Mononuclear cell (primary cell): ENCODE results near the gene SMIM22. TPM values are rescaled to one million over a fixed set of nuclear protein-coding genes. Genes with fewer than 3 reads are reported as not detected.
"Not testable (repeated sequence)": the region's sequence is repeated elsewhere in the genome, so short reads cannot be mapped to it uniquely, and the experiment has no call there.

Experiments
- H3K27me3 ChIP-seq: 2 replicates; pipeline ENCODE4 v1.6.0; 2011; ENCODE audit warnings: low read length, control low read depth; ENCODE audit not compliant: insufficient read depth
- H3K4me1 ChIP-seq: 2 replicates; pipeline ENCODE4 v1.5.1; 2011; ENCODE audit warnings: mild to moderate bottlenecking, low read length, control low read depth; ENCODE audit not compliant: insufficient read depth
- H3K4me3 ChIP-seq: 2 replicates; pipeline ENCODE4 v1.5.1; 2011; ENCODE audit warnings: mild to moderate bottlenecking, low read length, moderate library complexity
- H3K9me3 ChIP-seq: 2 replicates; pipeline ENCODE4 v1.5.1; 2011; ENCODE audit warnings: low read depth, mild to moderate bottlenecking, control low read depth, low read length
- total RNA-seq: library from RNA; depleted of rRNA; stranded (reverse); fragments of >200 nt; gene quantifications from one replicate; pipeline ENCODE4 v1.2.3, GENCODE V29; 2012

Gene SMIM22
- total RNA-seq, 1 donor, result not detected

- Histone ChIP-seq H3K27me3 (no peaks in the 10 kb centered on the region), H3K9me3 (no peaks in the 10 kb centered on the region), H3K4me3 (no peak overlapping the region), H3K4me1 (peaks cover 10% of the 10 kb centered on the region)
Observed at GRCh38 chr16:4783951-4784336, 11.2 kb upstream of the SMIM22 start.

GRCh38 chr16:4784444-4784987 lies 10.7 kb upstream of the SMIM22 start:
- H3K9me3 ChIP-seq, H3K4me3 ChIP-seq, H3K27me3 ChIP-seq: not testable (repeated sequence)
- H3K4me1 ChIP-seq, result peaks cover 10% of the 10 kb centered on the region

- H3K9me3 ChIP-seq, result no peaks in the 10 kb centered on the region
- peaks cover 10% of the 10 kb centered on the region for H3K4me1 ChIP-seq
- H3K4me3 ChIP-seq, result no peak overlapping the region
- H3K27me3 ChIP-seq, result no peaks in the 10 kb centered on the region
Observed at GRCh38 chr16:4785758-4786433, 9.3 kb upstream of the SMIM22 start.

DNA sequence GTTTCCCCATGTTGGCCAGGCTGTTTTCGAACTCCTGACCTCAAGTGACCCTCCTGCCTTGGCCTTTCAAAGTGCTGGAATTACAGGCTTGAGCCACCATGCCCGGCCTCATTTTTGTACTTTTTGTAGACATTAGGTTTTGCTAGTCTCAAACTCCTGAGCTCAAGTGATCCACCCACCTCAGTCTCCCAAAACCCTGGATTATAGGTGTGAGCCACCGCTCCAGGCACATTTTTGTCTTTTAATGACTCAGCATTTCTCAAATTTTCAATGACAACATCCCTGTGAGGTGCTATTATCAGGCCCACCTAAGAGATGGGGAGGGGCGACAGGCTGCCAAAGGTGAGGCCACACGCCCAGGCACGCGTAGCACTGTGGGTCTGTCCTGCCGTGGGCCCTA lies 8.1 kb upstream of the SMIM22 start:
- Histone ChIP-seq H3K27me3 (no peaks in the 10 kb centered on the region), H3K4me1 (peaks cover 5% of the 10 kb centered on the region), H3K4me3 (no peak overlapping the region), H3K9me3 (no peaks in the 10 kb centered on the region)

GRCh38 chr16:4787627-4788482 lies 7.3 kb upstream of the SMIM22 start, which contains the start of gene SEPTIN12:
SEPTIN12 (minus strand) TSS chr16:4788345; CDS start chr16:4787645, 700 bp downstream.
- Histone ChIP-seq H3K4me3 (no peak within 1 kb of the TSS), H3K27me3 (no peaks in the 10 kb centered on the region), H3K9me3 (no peaks in the 10 kb centered on the region), H3K4me1 (no peaks in the 10 kb centered on the region)

- H3K4me3 ChIP-seq, result no peak overlapping the region
- H3K4me1 ChIP-seq, result no peaks in the 10 kb centered on the region
- no peaks in the 10 kb centered on the region for H3K27me3 ChIP-seq
Observed at GRCh38 chr16:4788489-4788889, 6.7 kb upstream of the SMIM22 start.

GRCh38 chr16:4788910-4789309 lies 6.3 kb upstream of the SMIM22 start:
- no peaks in the 10 kb centered on the region for H3K9me3 ChIP-seq
- H3K4me3 ChIP-seq, result no peak overlapping the region
- no peaks in the 10 kb centered on the region for H3K4me1 ChIP-seq

More at GRCh38 chr16:4788489-4788889, 6.7 kb upstream of the SMIM22 start:
- H3K9me3 ChIP-seq, result no peaks in the 10 kb centered on the region

GRCh38 chr16:4790261-4790660 lies 4.9 kb upstream of the SMIM22 start:
- no peaks in the 10 kb centered on the region for H3K27me3 ChIP-seq
- no peaks in the 10 kb centered on the region for H3K9me3 ChIP-seq
- H3K4me1 ChIP-seq, result no peaks in the 10 kb centered on the region
- no peak overlapping the region for H3K4me3 ChIP-seq

More at GRCh38 chr16:4788910-4789309, 6.3 kb upstream of the SMIM22 start:
- no peaks in the 10 kb centered on the region for H3K27me3 ChIP-seq

GRCh38 chr16:4790871-4791270 lies 4.3 kb upstream of the SMIM22 start:
- Histone ChIP-seq H3K9me3 (no peaks in the 10 kb centered on the region), H3K27me3 (no peaks in the 10 kb centered on the region), H3K4me3 (no peak overlapping the region), H3K4me1 (no peaks in the 10 kb centered on the region)

GRCh38 chr16:4792951-4793513 lies 2.1 kb upstream of the SMIM22 start:
- H3K4me3 ChIP-seq, result no peak overlapping the region
- H3K9me3 ChIP-seq, result no peaks in the 10 kb centered on the region
- no peaks in the 10 kb centered on the region for H3K4me1 ChIP-seq
- H3K27me3 ChIP-seq, result no peaks in the 10 kb centered on the region

DNA sequence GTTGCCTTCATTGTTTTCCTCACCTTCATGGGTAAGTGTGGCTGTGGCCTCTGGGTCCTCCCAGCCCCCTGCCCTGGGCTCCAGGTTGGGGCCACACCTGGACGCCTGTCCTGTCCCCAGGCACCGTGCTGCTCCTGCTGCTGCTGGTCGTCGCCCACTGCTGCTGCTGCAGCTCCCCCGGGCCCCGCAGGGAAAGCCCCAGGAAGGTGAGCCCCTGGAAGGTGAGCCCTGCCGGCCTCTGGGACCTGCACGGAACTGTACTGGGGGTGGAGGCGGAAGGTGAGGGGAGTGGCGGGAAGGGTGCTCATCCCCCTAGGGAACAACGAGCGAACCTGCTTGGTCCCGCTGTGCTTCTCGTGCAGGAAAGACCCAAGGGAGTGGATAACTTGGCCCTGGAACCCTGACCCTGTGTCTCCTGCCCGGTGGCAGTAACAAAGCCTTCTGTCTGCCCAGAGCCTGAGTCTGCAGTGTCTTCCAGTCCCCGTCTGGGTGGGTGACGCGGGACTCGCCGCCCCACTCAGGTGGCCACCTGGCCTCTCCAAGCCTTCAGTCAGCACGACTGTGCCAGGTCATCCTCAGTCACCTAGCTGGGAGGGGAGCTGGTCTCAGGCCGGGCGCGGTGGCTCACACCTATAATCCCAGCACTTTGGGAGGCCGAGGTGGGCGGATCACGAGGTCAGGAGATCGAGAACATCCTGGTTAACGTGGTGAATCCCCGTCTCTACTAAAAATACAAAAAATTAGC lies 831 bp downstream of the SMIM22 start:
- no peak overlapping the region for H3K4me3 ChIP-seq
- H3K27me3 ChIP-seq, result no peaks in the 10 kb centered on the region
- peaks cover 10% of the 10 kb centered on the region for H3K4me1 ChIP-seq
- no peaks in the 10 kb centered on the region for H3K9me3 ChIP-seq

DNA sequence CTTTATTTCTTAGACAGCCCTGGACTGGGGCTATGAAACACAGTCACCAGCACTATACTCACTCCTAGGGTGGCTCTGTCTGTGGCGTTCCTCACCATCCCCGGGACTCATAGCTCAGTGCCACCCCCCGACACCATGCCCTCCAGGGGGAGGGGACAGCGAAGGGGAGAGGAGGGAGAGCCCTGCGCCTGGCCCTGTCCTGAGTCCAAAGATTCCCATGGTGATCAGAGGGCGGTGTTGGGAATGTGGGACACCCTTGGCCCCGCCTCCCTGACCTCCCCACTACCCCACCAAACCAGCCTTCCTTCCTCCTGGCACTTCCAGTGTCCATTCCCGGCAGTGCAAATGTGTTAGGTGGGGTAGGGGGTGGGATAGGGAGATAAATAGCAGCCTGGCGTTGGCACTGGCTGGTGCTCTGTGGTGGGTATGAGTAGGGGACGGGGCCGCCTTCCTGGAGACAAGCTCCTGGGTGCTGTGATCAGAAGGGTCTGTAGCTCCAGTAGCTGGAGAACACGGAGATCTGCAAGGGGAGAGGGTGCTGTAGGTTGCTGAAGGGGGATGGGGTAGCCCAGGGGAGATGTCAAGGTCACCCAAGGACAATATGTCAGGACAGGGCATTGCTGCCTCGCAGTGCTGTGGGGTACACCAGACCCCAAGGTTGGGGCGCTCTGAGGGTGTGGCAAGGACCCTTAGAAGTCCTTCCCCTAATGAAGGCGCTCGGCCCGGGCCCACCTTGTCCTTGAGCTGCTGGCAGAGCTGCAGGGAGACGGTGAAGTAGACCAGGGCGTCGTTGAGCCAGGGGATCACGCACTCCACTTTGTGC lies 2.0 kb downstream of the SMIM22 start:
- Histone ChIP-seq H3K9me3 (no peaks in the 10 kb centered on the region), H3K27me3 (no peaks in the 10 kb centered on the region), H3K4me3 (no peak overlapping the region), H3K4me1 (peaks cover 21% of the 10 kb centered on the region)

- Histone ChIP-seq H3K4me1 (peaks cover 21% of the 10 kb centered on the region), H3K4me3 (no peak overlapping the region), H3K9me3 (no peaks in the 10 kb centered on the region), H3K27me3 (no peaks in the 10 kb centered on the region)
Observed at GRCh38 chr16:4797805-4798252, 2.7 kb downstream of the SMIM22 start.

GRCh38 chr16:4798456-4798855 lies 3.3 kb downstream of the SMIM22 start:
- Histone ChIP-seq H3K4me1 (peaks cover 23% of the 10 kb centered on the region), H3K9me3 (no peaks in the 10 kb centered on the region), H3K4me3 (no peak overlapping the region), H3K27me3 (no peaks in the 10 kb centered on the region)
